GM12892 (cell line): ENCODE measurements around the gene PALLD.

ENCODE experiments used
- POLR2A ChIP-seq: IDR thresholded peaks from 2 replicates; pipeline ENCODE4 v1.6.1; 2011; ENCODE audit warnings: low read depth, low read length, control low read depth
- TAF1 ChIP-seq: IDR thresholded peaks from 2 replicates; pipeline ENCODE4 v1.6.1; 2011; ENCODE audit warnings: low read depth, mild to moderate bottlenecking, control low read depth, low read length, borderline replicate concordance

DNA sequence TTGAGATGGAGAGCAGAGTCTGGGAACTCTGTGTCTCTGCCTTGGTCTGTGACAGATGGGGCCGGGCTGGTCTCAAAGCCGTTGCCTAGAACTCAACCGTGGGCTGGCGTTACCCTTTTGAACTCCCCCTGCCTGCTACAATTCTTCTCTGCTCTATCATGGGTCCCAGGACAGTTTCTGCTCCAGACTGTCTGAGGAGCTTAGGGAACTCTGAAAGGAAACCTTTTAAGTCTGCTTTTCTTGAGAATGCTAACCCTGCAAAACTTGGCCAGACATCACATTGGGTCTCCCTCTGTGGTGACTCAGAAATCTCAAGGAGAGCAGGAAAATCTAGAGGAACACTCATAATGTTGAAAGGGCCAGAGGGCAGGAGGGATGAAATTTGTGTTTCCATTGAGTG, 272.6 kb downstream of the PALLD start:
- TF ChIP-seq POLR2A (no peak), TAF1 (no peak)
